ENCODE measurements around the gene ELOVL6. TPM values are rescaled to one million over a fixed set of nuclear protein-coding genes. Genes with fewer than 3 reads are reported as not detected.

ELOVL6 gene
- total RNA-seq, 1 experiment from 2014 or later: 2.2 TPM

DNA sequence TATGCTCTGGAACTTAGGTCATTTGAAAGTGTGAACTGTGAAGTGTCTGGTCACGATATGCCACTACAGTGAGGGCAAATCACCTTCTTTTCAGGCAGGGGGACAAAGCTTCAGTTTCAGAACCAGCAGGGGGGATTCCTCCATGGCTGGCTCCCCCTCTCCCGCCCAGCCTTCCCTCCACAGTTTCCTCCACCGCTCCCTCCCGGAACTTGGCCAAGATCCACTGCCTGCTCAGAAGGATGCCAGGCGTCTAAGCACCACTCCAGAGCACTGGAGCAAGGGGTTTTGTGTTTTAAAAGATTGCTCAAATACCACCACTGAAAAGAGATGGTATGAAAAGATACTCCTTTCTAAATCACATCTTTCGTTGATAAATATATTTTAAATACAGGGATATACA lies 126.9 kb downstream of the ELOVL6 start:
- TF ChIP-seq EZH2phosphoT487 (IDR thresholded peaks at IDR 0.05; ENCODE audit: borderline replicate concordance, low read length) (no peak), EZH2 (IDR thresholded peaks at IDR 0.05; ENCODE audit: low read length, unreplicated experiment) (no peak)
- TF ChIP-seq, protein P1, sequence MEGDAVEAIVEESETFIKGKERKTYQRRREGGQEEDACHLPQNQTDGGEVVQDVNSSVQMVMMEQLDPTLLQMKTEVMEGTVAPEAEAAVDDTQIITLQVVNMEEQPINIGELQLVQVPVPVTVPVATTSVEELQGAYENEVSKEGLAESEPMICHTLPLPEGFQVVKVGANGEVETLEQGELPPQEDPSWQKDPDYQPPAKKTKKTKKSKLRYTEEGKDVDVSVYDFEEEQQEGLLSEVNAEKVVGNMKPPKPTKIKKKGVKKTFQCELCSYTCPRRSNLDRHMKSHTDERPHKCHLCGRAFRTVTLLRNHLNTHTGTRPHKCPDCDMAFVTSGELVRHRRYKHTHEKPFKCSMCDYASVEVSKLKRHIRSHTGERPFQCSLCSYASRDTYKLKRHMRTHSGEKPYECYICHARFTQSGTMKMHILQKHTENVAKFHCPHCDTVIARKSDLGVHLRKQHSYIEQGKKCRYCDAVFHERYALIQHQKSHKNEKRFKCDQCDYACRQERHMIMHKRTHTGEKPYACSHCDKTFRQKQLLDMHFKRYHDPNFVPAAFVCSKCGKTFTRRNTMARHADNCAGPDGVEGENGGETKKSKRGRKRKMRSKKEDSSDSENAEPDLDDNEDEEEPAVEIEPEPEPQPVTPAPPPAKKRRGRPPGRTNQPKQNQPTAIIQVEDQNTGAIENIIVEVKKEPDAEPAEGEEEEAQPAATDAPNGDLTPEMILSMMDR (conservative IDR thresholded peaks at IDR 0.05; ENCODE audit: low read depth, low read length): no peak
- no peak overlapping the region for H3K27ac ChIP-seq (ENCODE audit: low read length)
- no peak overlapping the region for H2AFZ ChIP-seq (ENCODE audit: low read length)
- DNase-seq (no peak), ATAC-seq (no peak)
- H3K27me3 ChIP-seq (ENCODE audit: low read length): no peaks in the 10 kb centered on the region
- no peaks in the 10 kb centered on the region for H3K36me3 ChIP-seq (ENCODE audit: low read depth, low read length)
- no peaks in the 10 kb centered on the region for H3K79me2 ChIP-seq (ENCODE audit: low read length)
- no peaks in the 10 kb centered on the region for H4K20me1 ChIP-seq (ENCODE audit: low read length)
- no peak overlapping the region for H3K4me3 ChIP-seq (ENCODE audit: low read length)
- H3K9ac ChIP-seq (ENCODE audit: low read length): no peak overlapping the region
- ChIA-PET CTCF (no interaction called here), POLR2A (ENCODE audit: unreplicated experiment) (no interaction called here)
- H3K9me3 ChIP-seq (ENCODE audit: low read length): no peaks in the 10 kb centered on the region
- H3K4me2 ChIP-seq (ENCODE audit: low read length): no peak overlapping the region
- H3F3A ChIP-seq (ENCODE audit: low read length, unreplicated experiment): no peaks in the 10 kb centered on the region
- intact Hi-C loops (cut with micrococcal nuclease): no loop called here
- H3K9me2 ChIP-seq (replicated peaks; ENCODE audit: low read length): no peaks in the 10 kb centered on the region
- no peaks in the 10 kb centered on the region for H3K4me1 ChIP-seq (ENCODE audit: insufficient read depth, low read length)
- BruUV-seq (replicated peaks): no TSS peak

DNA sequence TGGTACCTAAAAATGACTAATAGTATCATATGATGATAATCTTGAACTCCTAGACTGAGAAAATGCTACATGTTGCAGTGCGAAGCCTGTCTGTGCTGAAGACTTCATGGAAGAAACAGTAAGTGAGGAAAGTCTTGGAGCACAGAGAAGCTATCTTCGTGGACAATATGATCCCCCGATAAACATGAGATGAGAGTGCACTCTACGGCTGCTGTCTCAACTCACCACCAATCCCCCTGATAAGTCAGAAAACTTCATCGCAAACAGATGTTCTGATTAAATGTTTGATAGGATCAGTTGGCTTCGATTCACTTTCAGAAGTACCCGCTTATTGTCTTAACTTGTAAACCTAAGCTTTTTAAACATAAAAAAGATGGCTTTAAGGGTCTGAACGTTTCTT lies 130.2 kb downstream of the ELOVL6 start:
- Histone ChIP-seq H3K4me2 (ENCODE audit: low read length) (no peak overlapping the region), H3K36me3 (ENCODE audit: low read depth, low read length) (no peaks in the 10 kb centered on the region), H2AFZ (ENCODE audit: low read length) (no peak overlapping the region), H3K79me2 (ENCODE audit: low read length) (no peaks in the 10 kb centered on the region), H3K9me3 (ENCODE audit: low read length) (no peaks in the 10 kb centered on the region), H3K4me1 (ENCODE audit: insufficient read depth, low read length) (no peaks in the 10 kb centered on the region), H3K27ac (ENCODE audit: low read length) (no peak overlapping the region), H3K27me3 (ENCODE audit: low read length) (no peaks in the 10 kb centered on the region), H3K4me3 (ENCODE audit: low read length) (no peak overlapping the region), H4K20me1 (ENCODE audit: low read length) (no peaks in the 10 kb centered on the region), H3K9me2 (replicated peaks; ENCODE audit: low read length) (no peaks in the 10 kb centered on the region), H3F3A (ENCODE audit: low read length, unreplicated experiment) (no peaks in the 10 kb centered on the region), H3K9ac (ENCODE audit: low read length) (no peak overlapping the region)
- BruUV-seq (replicated peaks): no TSS peak
- no peak for TF ChIP-seq EZH2phosphoT487 (IDR thresholded peaks at IDR 0.05; ENCODE audit: borderline replicate concordance, low read length)
- TF ChIP-seq EZH2 (IDR thresholded peaks at IDR 0.05; ENCODE audit: low read length, unreplicated experiment): no peak
- TF ChIP-seq, protein P1 (conservative IDR thresholded peaks at IDR 0.05; ENCODE audit: low read depth, low read length): no peak
- ChIA-PET POLR2A (ENCODE audit: unreplicated experiment) (no interaction called here), CTCF (no interaction called here)
- intact Hi-C loops (cut with micrococcal nuclease): no loop called here
- ATAC-seq: no peak
- no peak for DNase-seq

DNA sequence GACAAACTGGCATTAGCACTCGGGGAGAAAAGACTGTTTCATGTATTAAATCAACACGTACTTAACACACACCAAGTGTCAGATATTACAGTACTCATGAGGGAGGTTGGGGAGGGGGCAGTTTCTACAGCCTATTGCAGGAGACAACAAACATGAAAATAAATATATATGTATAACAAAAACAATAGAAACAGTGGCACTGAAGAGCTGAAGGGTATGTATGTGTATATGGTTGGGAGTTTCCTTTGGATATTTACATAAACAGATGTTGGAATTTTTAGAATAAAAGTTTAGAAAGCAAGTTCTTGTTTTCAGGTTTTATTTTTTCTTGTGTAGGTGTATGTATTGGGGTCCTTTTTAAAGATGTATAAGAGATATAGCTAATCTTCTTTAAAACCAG lies 133.5 kb downstream of the ELOVL6 start:
- H2AFZ ChIP-seq (ENCODE audit: low read length): no peak overlapping the region
- intact Hi-C loops (cut with micrococcal nuclease): no loop called here
- H3K4me3 ChIP-seq (ENCODE audit: low read length): no peak overlapping the region
- H4K20me1 ChIP-seq (ENCODE audit: low read length): no peaks in the 10 kb centered on the region
- ChIA-PET POLR2A (ENCODE audit: unreplicated experiment) (interaction anchor here (0.6 kb wide), 1 partner anchor 24 kb away, joined by 3 read pairs; no protein-coding TSS in a partner anchor), CTCF (interaction anchor here (0.6 kb wide), 1 partner anchor 26 kb away, joined by 3 read pairs; no protein-coding TSS in a partner anchor)
- H3K9me2 ChIP-seq (replicated peaks; ENCODE audit: low read length): no peaks in the 10 kb centered on the region
- no peaks in the 10 kb centered on the region for H3F3A ChIP-seq (ENCODE audit: low read length, unreplicated experiment)
- peaks cover 10% of the 10 kb centered on the region for H3K4me1 ChIP-seq (ENCODE audit: insufficient read depth, low read length)
- H3K4me2 ChIP-seq (ENCODE audit: low read length): no peak overlapping the region
- no TSS peak for BruUV-seq (replicated peaks)
- TF ChIP-seq EZH2phosphoT487 (IDR thresholded peaks at IDR 0.05; ENCODE audit: borderline replicate concordance, low read length) (no peak), EZH2 (IDR thresholded peaks at IDR 0.05; ENCODE audit: low read length, unreplicated experiment) (no peak)
- TF ChIP-seq, protein P1 (conservative IDR thresholded peaks at IDR 0.05; ENCODE audit: low read depth, low read length): no peak
- H3K27me3 ChIP-seq (ENCODE audit: low read length): no peaks in the 10 kb centered on the region
- H3K9me3 ChIP-seq (ENCODE audit: low read length): no peaks in the 10 kb centered on the region
- no peak overlapping the region for H3K9ac ChIP-seq (ENCODE audit: low read length)
- ATAC-seq (no peak), DNase-seq (no peak)
- H3K36me3 ChIP-seq (ENCODE audit: low read depth, low read length): no peaks in the 10 kb centered on the region
- no peaks in the 10 kb centered on the region for H3K79me2 ChIP-seq (ENCODE audit: low read length)
- H3K27ac ChIP-seq (ENCODE audit: low read length): no peak overlapping the region
